HL-60 (cell line): Measurements from ENCODE around the gene SERPINE2.
A peak's percentile ranks its signal among the peaks of the same experiment; 100 is the strongest.

Source experiments
- DNase-seq, 2 experiments: peaks; one replicate each; pipeline ENCODE4 v3.0.0-alpha.2; 2010 to 2020; ENCODE audit warnings: low read depth in 1 of 2, low spot score in 1 of 2
- H3K27ac ChIP-seq: fragments of 250-450 bp; sonication (Bioruptor Pico); replicated peaks from 2 replicates; pipeline ENCODE4 v1.5.1; 2020; ENCODE audit warnings: mild to moderate bottlenecking, moderate library complexity
- H3K27me3 ChIP-seq: fragments of 250-450 bp; sonication (Bioruptor Pico); 2 replicates; pipeline ENCODE4 v1.5.1; 2021; ENCODE audit warnings: mild to moderate bottlenecking, moderate library complexity; ENCODE audit not compliant: insufficient read depth, poor library complexity, severe bottlenecking
- H3K4me3 ChIP-seq: replicated peaks from 2 replicates; pipeline ENCODE4 v1.5.1; 2011; ENCODE audit warnings: mild to moderate bottlenecking, control low read depth, low read length; ENCODE audit not compliant: insufficient read depth
- GABPA ChIP-seq: IDR thresholded peaks from 2 replicates; pipeline ENCODE4 v1.6.1; 2012; ENCODE audit warnings: low read depth
- POLR2AphosphoS5 ChIP-seq: IDR thresholded peaks from 2 replicates; pipeline ENCODE4 v1.6.1; 2012; ENCODE audit warnings: low read depth
- SPI1 ChIP-seq: IDR thresholded peaks from 2 replicates; pipeline ENCODE4 v1.6.1; 2012; ENCODE audit warnings: low read depth, mild to moderate bottlenecking, borderline replicate concordance
- TF ChIP-seq, protein P1 (sequence below): IDR thresholded peaks from 2 replicates; pipeline ENCODE4 v1.6.1; 2012; ENCODE audit warnings: low read depth; ENCODE audit not compliant: insufficient replicate concordance
- TF ChIP-seq, protein P2 (sequence below): IDR thresholded peaks from one replicate; pipeline ENCODE4 v1.5.1; 2011; ENCODE audit warnings: low read length, control low read depth, inconsistent platforms; ENCODE audit not compliant: insufficient read depth

Gene SERPINE2

DNA sequence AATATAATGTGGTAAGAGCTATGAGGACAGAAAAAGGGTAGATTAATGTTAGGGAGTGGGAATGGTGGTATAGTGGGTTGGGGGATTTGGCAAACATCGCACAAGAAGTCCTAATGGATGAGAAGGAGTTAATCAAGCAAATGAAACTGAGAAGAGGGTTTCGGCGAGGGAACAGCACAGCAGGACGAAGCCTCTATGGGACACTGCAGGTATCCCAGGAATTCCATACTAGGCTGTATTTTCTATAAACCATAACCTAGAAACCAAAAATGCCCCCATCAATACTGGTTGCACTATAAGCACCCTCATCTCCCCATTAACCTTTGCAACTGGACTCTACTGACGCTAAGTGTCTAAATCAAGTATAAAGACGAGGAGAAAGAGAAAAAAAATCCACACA is 104.2 kb downstream of the SERPINE2 start:
- no peak for TF ChIP-seq GABPA
- TF ChIP-seq SPI1: no peak
- TF ChIP-seq POLR2AphosphoS5: no peak
- TF ChIP-seq, protein P1, sequence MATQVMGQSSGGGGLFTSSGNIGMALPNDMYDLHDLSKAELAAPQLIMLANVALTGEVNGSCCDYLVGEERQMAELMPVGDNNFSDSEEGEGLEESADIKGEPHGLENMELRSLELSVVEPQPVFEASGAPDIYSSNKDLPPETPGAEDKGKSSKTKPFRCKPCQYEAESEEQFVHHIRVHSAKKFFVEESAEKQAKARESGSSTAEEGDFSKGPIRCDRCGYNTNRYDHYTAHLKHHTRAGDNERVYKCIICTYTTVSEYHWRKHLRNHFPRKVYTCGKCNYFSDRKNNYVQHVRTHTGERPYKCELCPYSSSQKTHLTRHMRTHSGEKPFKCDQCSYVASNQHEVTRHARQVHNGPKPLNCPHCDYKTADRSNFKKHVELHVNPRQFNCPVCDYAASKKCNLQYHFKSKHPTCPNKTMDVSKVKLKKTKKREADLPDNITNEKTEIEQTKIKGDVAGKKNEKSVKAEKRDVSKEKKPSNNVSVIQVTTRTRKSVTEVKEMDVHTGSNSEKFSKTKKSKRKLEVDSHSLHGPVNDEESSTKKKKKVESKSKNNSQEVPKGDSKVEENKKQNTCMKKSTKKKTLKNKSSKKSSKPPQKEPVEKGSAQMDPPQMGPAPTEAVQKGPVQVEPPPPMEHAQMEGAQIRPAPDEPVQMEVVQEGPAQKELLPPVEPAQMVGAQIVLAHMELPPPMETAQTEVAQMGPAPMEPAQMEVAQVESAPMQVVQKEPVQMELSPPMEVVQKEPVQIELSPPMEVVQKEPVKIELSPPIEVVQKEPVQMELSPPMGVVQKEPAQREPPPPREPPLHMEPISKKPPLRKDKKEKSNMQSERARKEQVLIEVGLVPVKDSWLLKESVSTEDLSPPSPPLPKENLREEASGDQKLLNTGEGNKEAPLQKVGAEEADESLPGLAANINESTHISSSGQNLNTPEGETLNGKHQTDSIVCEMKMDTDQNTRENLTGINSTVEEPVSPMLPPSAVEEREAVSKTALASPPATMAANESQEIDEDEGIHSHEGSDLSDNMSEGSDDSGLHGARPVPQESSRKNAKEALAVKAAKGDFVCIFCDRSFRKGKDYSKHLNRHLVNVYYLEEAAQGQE: no peak
- TF ChIP-seq, protein P2, sequence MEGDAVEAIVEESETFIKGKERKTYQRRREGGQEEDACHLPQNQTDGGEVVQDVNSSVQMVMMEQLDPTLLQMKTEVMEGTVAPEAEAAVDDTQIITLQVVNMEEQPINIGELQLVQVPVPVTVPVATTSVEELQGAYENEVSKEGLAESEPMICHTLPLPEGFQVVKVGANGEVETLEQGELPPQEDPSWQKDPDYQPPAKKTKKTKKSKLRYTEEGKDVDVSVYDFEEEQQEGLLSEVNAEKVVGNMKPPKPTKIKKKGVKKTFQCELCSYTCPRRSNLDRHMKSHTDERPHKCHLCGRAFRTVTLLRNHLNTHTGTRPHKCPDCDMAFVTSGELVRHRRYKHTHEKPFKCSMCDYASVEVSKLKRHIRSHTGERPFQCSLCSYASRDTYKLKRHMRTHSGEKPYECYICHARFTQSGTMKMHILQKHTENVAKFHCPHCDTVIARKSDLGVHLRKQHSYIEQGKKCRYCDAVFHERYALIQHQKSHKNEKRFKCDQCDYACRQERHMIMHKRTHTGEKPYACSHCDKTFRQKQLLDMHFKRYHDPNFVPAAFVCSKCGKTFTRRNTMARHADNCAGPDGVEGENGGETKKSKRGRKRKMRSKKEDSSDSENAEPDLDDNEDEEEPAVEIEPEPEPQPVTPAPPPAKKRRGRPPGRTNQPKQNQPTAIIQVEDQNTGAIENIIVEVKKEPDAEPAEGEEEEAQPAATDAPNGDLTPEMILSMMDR: no peak
- DNase-seq: no peak
- Histone ChIP-seq H3K27ac (no peak overlapping the region), H3K27me3 (no peaks in the 10 kb centered on the region), H3K4me3 (no peak overlapping the region)

DNA sequence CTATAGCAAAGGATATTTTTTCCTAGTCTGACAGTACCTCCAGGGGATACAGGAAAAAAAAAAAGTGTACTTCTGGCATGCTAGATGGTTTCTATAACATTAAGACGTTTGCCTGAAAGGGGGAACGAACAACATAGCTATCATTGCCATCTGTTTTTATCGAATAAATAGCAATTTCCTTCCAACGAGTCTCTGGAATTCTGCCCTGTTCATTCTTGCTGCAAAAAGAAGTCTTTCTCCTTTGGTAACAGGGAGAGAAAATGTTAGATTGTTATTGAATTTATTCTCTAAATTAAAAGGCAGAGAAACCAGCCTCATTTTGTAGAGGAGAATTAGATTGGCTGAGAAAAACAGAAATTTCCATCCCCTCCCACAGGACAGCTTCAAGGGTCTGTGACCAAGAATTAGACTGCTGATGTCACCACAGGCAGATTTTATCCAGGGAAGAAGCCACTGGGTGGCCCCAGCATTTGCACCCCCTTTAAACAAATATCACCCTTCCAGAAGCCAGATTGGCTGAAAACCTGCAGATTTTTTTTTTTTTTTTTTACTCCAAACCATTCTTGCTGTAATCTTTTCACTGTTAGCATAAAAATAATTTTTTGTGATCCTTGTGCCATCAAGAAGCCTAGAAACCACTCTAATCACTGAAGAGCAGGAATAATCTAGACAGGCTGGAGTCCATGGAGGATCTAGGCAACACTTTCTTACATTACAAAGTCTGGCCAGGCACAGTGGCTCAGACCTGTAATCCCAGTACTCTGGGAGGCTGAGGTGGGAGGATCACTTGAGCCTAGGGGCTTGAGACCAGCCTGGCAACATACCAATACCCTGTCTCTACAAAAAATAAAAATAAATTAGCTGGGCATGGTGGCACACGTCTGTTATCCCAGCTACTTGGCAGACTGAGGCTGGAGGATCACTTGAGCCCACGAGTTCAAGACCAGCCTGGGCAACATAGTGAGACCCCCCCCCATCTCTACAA is 106.0 kb downstream of the SERPINE2 start:
- TF ChIP-seq SPI1 (no peak), POLR2AphosphoS5 (no peak), GABPA (no peak)
- TF ChIP-seq, protein P2: no peak
- TF ChIP-seq, protein P1: no peak
- Histone ChIP-seq H3K4me3 (no peak overlapping the region), H3K27me3 (no peaks in the 10 kb centered on the region), H3K27ac (no peak overlapping the region)
- no peak for DNase-seq

DNA sequence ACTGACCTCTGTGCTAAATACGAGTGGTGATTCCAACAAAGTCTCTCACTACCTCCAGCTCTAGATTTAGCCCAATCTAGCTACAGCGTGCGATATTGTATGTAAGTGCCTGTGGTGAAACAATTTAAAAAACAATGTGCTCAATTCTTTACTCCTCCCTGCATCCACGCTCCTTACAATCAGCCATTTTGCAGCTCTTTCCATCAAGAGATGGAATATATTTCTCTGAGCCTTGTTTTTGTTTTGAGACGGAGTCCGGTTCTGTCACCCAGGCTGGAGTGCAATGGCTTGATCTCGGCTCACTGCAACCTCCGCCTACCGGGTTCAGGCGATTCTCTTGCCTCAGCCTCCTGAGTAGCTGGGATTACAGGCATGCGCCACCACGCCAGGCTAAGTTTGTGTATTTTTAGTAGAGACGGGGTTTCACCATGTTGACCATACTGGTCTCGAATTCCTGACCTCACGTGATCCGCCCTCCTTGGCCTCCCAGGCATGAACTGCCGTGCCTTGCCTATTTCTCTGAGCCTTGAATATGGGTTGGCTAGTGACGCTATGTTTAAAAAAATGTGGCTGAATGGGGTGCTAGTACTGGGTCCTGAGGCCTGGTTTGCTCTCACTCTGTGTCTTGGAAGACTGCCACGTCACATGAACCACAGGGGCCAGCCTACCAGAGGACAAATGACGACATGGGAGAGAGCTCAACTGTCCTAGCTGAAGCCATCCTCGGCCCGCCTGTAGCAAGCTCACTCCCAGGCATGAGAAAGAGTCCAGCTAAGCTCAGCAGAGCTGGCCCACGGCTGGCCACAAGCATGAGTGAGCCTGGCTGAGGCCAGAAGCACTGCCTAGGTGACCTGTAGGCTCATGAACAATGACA is 108.7 kb downstream of the SERPINE2 start:
- TF ChIP-seq GABPA (no peak), POLR2AphosphoS5 (no peak), SPI1 (no peak)
- TF ChIP-seq, protein P1: no peak
- TF ChIP-seq, protein P2: no peak
- DNase-seq: peak in 1 of 2 experiments; percentile 44
- Histone ChIP-seq H3K27me3 (no peaks in the 10 kb centered on the region), H3K4me3 (no peak overlapping the region), H3K27ac (no peak overlapping the region)
